GM10847 (cell line): ENCODE measurements around the gene NUDT15.
A peak's percentile ranks its signal among the peaks of the same experiment; 100 is the strongest.

ENCODE experiments used
- POLR2A ChIP-seq: IDR thresholded peaks from 2 replicates; pipeline ENCODE4 v1.6.1; 2011; ENCODE audit not compliant: insufficient read length; ENCODE audit errors: extremely low read depth

The NUDT15 gene

DNA sequence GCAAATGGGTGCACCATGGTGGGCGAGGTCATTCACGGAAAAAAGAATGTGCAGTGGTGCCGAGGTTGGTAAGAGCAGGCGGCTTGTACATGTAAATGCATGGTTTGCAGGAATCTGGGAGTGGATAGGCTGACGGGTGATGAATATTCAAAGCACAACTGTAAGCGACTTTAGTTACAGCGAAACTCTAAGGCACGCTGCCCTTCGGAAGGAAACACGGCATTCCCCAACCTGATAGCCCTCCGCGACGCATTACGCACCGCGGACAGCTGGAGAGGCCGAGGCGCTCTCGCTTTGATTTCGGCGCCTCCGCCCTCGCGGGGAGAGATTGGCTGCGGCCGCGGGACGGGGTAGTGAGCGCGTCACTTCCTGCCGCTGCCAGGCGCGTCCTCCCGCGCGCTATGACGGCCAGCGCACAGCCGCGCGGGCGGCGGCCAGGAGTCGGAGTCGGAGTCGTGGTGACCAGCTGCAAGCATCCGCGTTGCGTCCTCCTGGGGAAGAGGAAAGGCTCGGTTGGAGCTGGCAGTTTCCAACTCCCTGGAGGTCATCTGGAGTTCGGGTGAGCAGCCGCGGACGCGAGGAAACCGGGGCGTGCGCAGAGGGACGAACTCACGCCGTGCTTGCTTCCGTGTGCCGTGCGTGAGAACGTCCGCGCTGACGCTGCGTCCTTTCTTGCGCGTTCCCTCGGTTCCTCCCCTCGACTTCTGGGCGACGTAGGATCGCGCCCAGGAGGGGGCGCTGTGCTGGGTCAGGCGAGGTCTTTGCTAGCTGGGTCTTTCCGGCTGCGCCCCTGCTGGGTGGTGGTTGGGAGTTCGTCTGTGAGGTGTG is at the start of gene NUDT15:
Gene NUDT15 (plus strand): TSS at position 381 of the 828 bp plus-strand sequence. CDS start 21 bp downstream, at position 402.
- TF ChIP-seq POLR2A, result peak; percentile 97

GRCh38 chr13:47990427-47990826 is 47.1 kb upstream of the NUDT15 start:
- no peak for TF ChIP-seq POLR2A

DNA sequence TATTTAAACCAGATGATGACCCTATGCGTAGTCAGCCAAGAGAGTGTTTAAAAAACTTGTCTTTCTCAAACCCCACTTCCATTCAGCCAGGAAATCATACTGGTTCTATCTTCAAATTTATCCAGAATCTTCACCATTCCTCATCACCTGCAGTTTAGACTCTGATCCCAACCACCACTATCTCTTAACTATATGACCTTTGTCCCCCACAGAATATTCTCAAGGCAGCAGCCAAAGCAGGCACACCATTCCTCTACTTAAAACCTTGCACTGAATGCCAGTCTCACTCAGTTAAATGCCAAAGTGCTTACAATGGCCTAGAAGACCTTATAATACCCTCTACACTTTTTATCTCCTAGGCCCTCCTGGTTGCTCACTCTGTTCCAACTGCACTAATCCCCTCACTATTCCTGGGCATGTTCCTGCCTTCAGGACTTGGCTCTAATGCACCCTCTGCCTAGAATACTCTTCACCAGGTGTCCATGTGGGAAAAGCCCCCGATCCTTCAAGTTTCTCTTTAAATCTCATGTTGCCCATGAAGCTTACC is 46.5 kb upstream of the NUDT15 start:
- TF ChIP-seq POLR2A, result no peak

DNA sequence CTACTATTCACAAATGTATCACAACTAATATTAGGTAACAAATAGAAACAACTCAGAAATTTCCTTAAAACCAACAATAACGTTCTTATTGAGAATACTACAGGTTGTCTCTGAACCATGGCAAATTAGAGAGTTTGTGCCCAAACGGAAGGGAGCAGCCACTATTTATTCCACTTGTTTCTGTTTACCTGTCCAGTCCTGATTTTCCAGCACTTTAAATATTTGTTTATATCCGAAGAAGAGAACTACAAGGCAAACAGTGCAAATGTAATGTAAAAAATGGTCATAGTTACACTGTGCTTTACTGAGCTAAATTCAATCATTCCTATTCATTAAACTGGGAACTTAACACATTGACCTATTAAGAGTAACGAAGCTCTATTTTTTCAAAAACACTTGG is 45.7 kb upstream of the NUDT15 start:
- TF ChIP-seq POLR2A, result no peak

- no peak for TF ChIP-seq POLR2A
Observed at GRCh38 chr13:47997384-47997783, 40.1 kb upstream of the NUDT15 start.

DNA sequence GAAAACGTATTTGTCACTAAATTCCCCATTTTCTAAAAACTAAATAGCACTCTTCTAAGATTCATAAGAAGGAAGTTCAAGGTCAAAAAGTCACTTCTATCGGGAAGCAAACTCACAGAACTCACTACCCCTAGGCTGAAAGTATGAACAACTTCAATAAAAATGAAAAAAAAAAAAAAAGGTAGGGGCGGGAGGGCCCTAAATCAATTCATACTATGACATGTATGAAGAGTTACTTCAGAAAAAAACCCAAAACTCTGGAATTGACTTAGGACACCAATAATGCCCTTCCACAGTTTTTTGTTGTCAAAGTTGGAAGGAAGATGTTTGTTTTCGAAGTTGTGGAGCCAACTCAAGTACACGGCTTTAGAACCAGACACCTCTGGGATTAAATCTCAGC is 37.6 kb upstream of the NUDT15 start:
- TF ChIP-seq POLR2A, result no peak

- no peak for TF ChIP-seq POLR2A
Observed at GRCh38 chr13:48000559-48001113, 36.9 kb upstream of the NUDT15 start.

- peak; percentile 70 for TF ChIP-seq POLR2A
Observed at GRCh38 chr13:48001114-48001881, 36.2 kb upstream of the NUDT15 start, which contains the start of gene SUCLA2. Gene SUCLA2 (minus strand): TSS chr13:48001273. CDS start chr13:48001269, 4 bp downstream.

GRCh38 chr13:48004201-48004600 is 33.3 kb upstream of the NUDT15 start:
- TF ChIP-seq POLR2A, result no peak

DNA sequence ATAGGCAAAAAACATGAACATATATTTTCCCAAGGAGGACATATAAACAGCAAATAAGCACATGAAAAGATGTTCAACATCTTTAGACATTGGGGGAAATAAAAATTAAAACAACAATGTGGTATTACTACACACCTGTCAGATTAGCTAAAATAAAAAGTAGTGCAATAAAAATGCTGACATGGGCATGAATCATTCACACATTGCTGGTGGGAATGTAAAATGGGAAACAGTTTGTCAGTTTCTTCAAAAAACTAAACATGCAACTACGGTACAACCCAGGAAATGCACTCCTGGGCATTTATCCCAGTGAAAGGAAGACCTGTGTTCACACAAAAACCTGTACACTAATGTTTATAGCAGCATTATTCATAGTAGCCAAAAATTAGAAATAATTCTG is 31.1 kb upstream of the NUDT15 start:
- no peak for TF ChIP-seq POLR2A

DNA sequence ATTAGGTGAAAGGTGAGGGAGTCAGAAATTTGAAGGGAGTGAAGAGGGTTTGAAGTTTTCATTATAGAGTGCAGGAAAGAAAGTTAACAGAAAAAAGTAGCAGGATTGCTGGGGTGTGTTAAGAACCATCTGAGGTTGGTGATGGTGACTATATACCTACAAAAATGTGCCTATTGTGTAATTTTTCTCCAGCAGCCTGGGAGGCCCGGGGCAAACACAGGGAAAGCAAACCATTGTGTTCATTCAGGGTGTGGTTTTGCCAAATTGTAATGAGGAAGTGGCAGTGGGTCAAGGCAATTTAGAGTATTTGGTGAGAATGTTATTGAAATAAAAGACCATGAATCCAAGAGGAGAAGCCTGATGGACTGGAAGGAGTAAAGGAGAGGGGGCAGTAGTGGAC is 28.2 kb upstream of the NUDT15 start:
- TF ChIP-seq POLR2A, result no peak

DNA sequence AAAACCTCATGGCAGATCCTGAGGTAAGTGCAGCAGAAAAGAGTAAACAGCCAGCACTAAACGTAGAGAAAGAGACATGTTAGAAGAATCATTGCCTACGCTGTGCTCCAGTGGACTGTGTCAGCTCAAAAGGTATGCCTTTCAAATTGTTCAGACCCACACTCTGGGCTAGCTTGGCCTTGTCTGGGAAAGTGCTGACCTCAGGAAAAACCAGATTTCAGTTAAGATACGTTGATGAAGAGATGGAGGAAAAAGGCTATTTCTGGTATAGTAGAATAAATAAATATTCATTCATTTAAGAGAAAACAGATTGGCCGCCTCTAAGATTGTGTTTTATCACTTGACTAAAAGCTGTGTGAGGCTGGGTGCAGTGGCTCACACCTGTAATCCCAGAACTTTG is 26.8 kb upstream of the NUDT15 start:
- TF ChIP-seq POLR2A, result no peak

GRCh38 chr13:48012668-48013067 is 24.9 kb upstream of the NUDT15 start:
- TF ChIP-seq POLR2A, result no peak

DNA sequence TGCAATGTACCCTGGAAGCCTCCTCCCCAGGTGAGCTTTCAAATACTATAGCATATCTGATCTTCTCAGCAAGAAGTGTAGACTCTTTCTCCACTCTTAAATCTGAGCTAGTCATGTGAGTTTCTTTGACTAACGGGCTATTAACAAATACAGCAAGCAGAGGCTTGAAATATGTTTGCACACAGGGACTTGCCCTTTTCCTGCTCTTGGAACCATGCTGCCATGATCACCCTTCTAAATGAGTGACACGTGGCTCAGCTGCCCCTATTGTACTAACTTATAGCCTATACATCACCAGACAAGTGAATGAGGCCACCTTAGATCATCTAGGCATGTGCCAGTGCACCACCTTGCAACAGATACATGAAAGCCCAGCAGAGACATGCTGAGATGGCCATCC is 23.2 kb upstream of the NUDT15 start:
- TF ChIP-seq POLR2A, result no peak

GRCh38 chr13:48018637-48019036 is 18.9 kb upstream of the NUDT15 start:
- no peak for TF ChIP-seq POLR2A

- no peak for TF ChIP-seq POLR2A
Observed at GRCh38 chr13:48019796-48020195, 17.7 kb upstream of the NUDT15 start.

DNA sequence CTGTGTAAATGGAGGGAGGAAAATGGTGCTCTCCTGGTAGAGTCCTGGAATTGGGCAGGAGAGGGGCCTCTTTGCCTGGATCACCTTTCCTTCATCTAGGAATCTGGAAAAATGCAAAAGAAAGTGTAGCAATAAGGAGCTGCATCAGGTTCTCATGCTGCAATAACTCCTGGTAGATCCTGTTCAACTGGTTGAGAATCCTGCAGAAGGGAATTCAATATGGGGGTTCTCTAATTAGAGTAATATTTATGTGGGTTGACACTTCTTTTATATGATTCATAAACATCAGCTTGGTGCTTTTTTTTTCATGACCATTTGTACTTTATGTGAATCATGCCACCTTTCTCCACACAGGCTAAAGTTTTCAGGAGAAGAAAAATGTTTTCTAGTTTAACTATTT is 9.5 kb upstream of the NUDT15 start:
- TF ChIP-seq POLR2A, result no peak
